Natural killer cell (primary cell): ENCODE data around the gene MYH3. TPM values are rescaled to one million over a fixed set of nuclear protein-coding genes. Genes with fewer than 3 reads are reported as not detected.

Source experiments
- ATAC-seq, 3 donors: fragments of 150-1000 bp in 2 of 3; fragments of 200-7000 bp in 1 of 3; cut with Tn5 transposase; 1 replicate in 1 of 3; 2 replicates in 2 of 3; pipeline ENCODE4 v1.10.0; 2021; ENCODE audit warnings: mild to moderate bottlenecking in 2 of 3, moderate library complexity in 2 of 3
- DNase-seq, 2 donors: peaks; one replicate each; pipeline versions ENCODE4 v3.0.0 to v3.0.0-alpha.2; 2013 to 2021; ENCODE audit warnings: mixed read lengths in 1 of 2
- H3K27ac ChIP-seq: one replicate; pipeline ENCODE4 v1.5.1; 2013; ENCODE audit warnings: mild to moderate bottlenecking, low read length
- H3K27me3 ChIP-seq: one replicate; pipeline ENCODE4 v1.6.1; 2013; ENCODE audit warnings: low read length; ENCODE audit not compliant: control insufficient read depth, insufficient read depth
- H3K36me3 ChIP-seq: one replicate; pipeline ENCODE4 v1.6.1; 2013; ENCODE audit warnings: low read length; ENCODE audit not compliant: control insufficient read depth, insufficient read depth
- H3K4me1 ChIP-seq: one replicate; pipeline ENCODE4 v1.6.1; 2013; ENCODE audit warnings: low read length; ENCODE audit not compliant: control insufficient read depth, insufficient read depth
- H3K4me3 ChIP-seq: one replicate; pipeline ENCODE4 v1.5.1; 2013; ENCODE audit warnings: low read length
- H3K9me3 ChIP-seq: one replicate; pipeline ENCODE4 v1.6.1; 2013; ENCODE audit warnings: low read length; ENCODE audit not compliant: control insufficient read depth, insufficient read depth
- H3K27ac Mint-ChIP-seq, 2 donors: one replicate each; pipeline ENCODE4 v1.8.0; 2022; ENCODE audit warnings: mild to moderate bottlenecking in 2 of 2, mixed read lengths in 2 of 2, moderate library complexity in 1 of 2
- H3K27me3 Mint-ChIP-seq, 2 donors: one replicate each; pipeline ENCODE4 v1.8.0; 2022; ENCODE audit warnings: low read depth in 2 of 2, mixed read lengths in 2 of 2
- H3K36me3 Mint-ChIP-seq: one replicate; pipeline ENCODE4 v1.8.0; 2022; ENCODE audit warnings: mixed read lengths
- H3K4me1 Mint-ChIP-seq, 2 donors: one replicate each; pipeline ENCODE4 v1.8.0; 2022; ENCODE audit warnings: mixed read lengths in 2 of 2
- H3K4me3 Mint-ChIP-seq: one replicate; pipeline ENCODE4 v1.8.0; 2022; ENCODE audit warnings: mild to moderate bottlenecking, moderate library complexity, mixed read lengths
- H3K9me3 Mint-ChIP-seq, 2 donors: one replicate each; pipeline ENCODE4 v1.8.0; 2022; ENCODE audit warnings: mixed read lengths in 2 of 2
- WGBS: methylation state at CpG from one replicate; pipeline ENCODE4 v1.1.7; 2013; ENCODE audit warnings: missing lambda C conversion rate; ENCODE audit not compliant: insufficient coverage; 5-methylcytosine and 5-hydroxymethylcytosine counted together
- intact Hi-C: fragments of 100-400 bp; cut with micrococcal nuclease; formaldehyde crosslinking; loops from one replicate; pipeline ENCODE4 v1.14.2; 2022
- total RNA-seq, 4 donors: library from RNA; stranded (reverse); fragments of 120-200 nt in 1 of 4; gene quantifications; one replicate each; pipeline versions ENCODE4 v1.2.3 to v1.2.4, GENCODE V29; 2013 to 2022
- TF ChIP-seq, protein P1 (sequence below): fragments of 200-600 bp; IDR thresholded peaks from one replicate; pipeline ENCODE4 v1.8.0; 2022; ENCODE audit warnings: antibody characterized with exemption

Gene MYH3
- total RNA-seq, 3 donors from 2014 or later (not counting 1 experiment from before 2014, with no cell fraction given), result 4.3 to 6.6 (median 6.2) TPM

- H3K4me1 ChIP-seq, result no peaks in the 10 kb centered on the region
- Mint-ChIP-seq H3K4me1 (peaks cover 0 to 4% of the 10 kb centered on the region in 2 donors), H3K27ac (no peak overlapping the region), H3K4me3 (no peak overlapping the region), H3K9me3 (no peaks in the 10 kb centered on the region), H3K27me3 (peaks cover 0 to 9% of the 10 kb centered on the region in 2 donors), H3K36me3 (no peaks in the 10 kb centered on the region)
- WGBS, result 82% methylated on average over 13 of the region's 14 CpGs
- no peak overlapping the region for H3K27ac ChIP-seq
- no peak overlapping the region for H3K4me3 ChIP-seq
- ATAC-seq (no peak), DNase-seq (no peak)
- H3K36me3 ChIP-seq, result no peaks in the 10 kb centered on the region
- intact Hi-C loops, result no loop called here
- no peaks in the 10 kb centered on the region for H3K27me3 ChIP-seq
- TF ChIP-seq, protein P1, sequence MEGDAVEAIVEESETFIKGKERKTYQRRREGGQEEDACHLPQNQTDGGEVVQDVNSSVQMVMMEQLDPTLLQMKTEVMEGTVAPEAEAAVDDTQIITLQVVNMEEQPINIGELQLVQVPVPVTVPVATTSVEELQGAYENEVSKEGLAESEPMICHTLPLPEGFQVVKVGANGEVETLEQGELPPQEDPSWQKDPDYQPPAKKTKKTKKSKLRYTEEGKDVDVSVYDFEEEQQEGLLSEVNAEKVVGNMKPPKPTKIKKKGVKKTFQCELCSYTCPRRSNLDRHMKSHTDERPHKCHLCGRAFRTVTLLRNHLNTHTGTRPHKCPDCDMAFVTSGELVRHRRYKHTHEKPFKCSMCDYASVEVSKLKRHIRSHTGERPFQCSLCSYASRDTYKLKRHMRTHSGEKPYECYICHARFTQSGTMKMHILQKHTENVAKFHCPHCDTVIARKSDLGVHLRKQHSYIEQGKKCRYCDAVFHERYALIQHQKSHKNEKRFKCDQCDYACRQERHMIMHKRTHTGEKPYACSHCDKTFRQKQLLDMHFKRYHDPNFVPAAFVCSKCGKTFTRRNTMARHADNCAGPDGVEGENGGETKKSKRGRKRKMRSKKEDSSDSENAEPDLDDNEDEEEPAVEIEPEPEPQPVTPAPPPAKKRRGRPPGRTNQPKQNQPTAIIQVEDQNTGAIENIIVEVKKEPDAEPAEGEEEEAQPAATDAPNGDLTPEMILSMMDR, result no peak
- no peaks in the 10 kb centered on the region for H3K9me3 ChIP-seq
These were observed 34.3 kb downstream of the MYH3 start for GRCh38 chr17:10622617-10623485.

GRCh38 chr17:10621397-10621796 lies 35.7 kb downstream of the MYH3 start:
- DNase-seq (no peak), ATAC-seq (no peak)
- Mint-ChIP-seq H3K36me3 (no peaks in the 10 kb centered on the region), H3K4me1 (peaks cover 0 to 4% of the 10 kb centered on the region in 2 donors), H3K9me3 (no peaks in the 10 kb centered on the region), H3K27ac (no peak overlapping the region), H3K27me3 (peaks cover 0 to 9% of the 10 kb centered on the region in 2 donors), H3K4me3 (no peak overlapping the region)
- H3K4me1 ChIP-seq, result no peaks in the 10 kb centered on the region
- no peaks in the 10 kb centered on the region for H3K27me3 ChIP-seq
- 88% methylated on average over 6 of the region's 6 CpGs for WGBS
- TF ChIP-seq, protein P1, result no peak
- H3K9me3 ChIP-seq, result no peaks in the 10 kb centered on the region
- H3K36me3 ChIP-seq, result no peaks in the 10 kb centered on the region
- H3K27ac ChIP-seq, result no peak overlapping the region
- no peak overlapping the region for H3K4me3 ChIP-seq
- intact Hi-C loops, result no loop called here

GRCh38 chr17:10620823-10621222 lies 36.3 kb downstream of the MYH3 start:
- DNase-seq (no peak), ATAC-seq (no peak)
- no peak overlapping the region for H3K4me3 ChIP-seq
- Mint-ChIP-seq H3K27me3 (peaks cover 0 to 9% of the 10 kb centered on the region in 2 donors), H3K36me3 (no peaks in the 10 kb centered on the region), H3K4me3 (no peak overlapping the region), H3K27ac (no peak overlapping the region), H3K4me1 (peaks cover 0 to 4% of the 10 kb centered on the region in 2 donors), H3K9me3 (no peaks in the 10 kb centered on the region)
- H3K27me3 ChIP-seq, result no peaks in the 10 kb centered on the region
- H3K9me3 ChIP-seq, result no peaks in the 10 kb centered on the region
- H3K36me3 ChIP-seq, result no peaks in the 10 kb centered on the region
- no peak overlapping the region for H3K27ac ChIP-seq
- 76% methylated on average over 4 of the region's 4 CpGs for WGBS
- intact Hi-C loops, result no loop called here
- TF ChIP-seq, protein P1, result no peak
- no peaks in the 10 kb centered on the region for H3K4me1 ChIP-seq
